OCI-LY7 (cell line): ENCODE results near the gene ZGPAT. TPM values are rescaled to one million over a fixed set of nuclear protein-coding genes. Genes with fewer than 3 reads are reported as not detected.

Experiments
- BruUV-seq: library from RNA; stranded (reverse); fragments of 400-500 nt; replicated peaks from 2 replicates; lab custom pipeline; 2021; lab: Mats Ljungman, UMichigan
- CTCF ChIA-PET: fragments of 300-600 bp; sonication (Branson Sonifier 250); formaldehyde crosslinking; loops from one replicate; lab custom pipeline; 2022; ENCODE audit warnings: antibody characterized with exemption; ENCODE audit not compliant: unreplicated experiment; lab: Charles Lee
- POLR2A ChIA-PET: fragments of 300-600 bp; sonication (Branson Sonifier 250); formaldehyde crosslinking; loops from one replicate; lab custom pipeline; 2022; ENCODE audit warnings: antibody characterized with exemption; lab: Charles Lee
- DNase-seq: peaks from one replicate; pipeline ENCODE4 v3.0.0-alpha.2; 2015; ENCODE audit warnings: low spot score
- H2AFZ ChIP-seq: fragments of 200-600 bp; sonication (generic), shearing (Covaris generic); 2 replicates; pipeline ENCODE4 v1.6.1; 2014; ENCODE audit warnings: mild to moderate bottlenecking, antibody characterized with exemption, low read length, moderate library complexity
- H3K27ac ChIP-seq: fragments of 200-600 bp; sonication (generic); 2 replicates; pipeline ENCODE4 v1.5.1; 2014; ENCODE audit warnings: mixed run types, low read depth, mild to moderate bottlenecking, moderate library complexity, low read length, inconsistent platforms; ENCODE audit not compliant: poor library complexity, severe bottlenecking
- H3K36me3 ChIP-seq: fragments of 200-600 bp; sonication (generic); 2 replicates; pipeline ENCODE4 v1.6.1; 2014; ENCODE audit warnings: mild to moderate bottlenecking, antibody characterized with exemption, low read length, moderate library complexity, mixed read lengths; ENCODE audit not compliant: insufficient read depth
- H3K4me1 ChIP-seq: fragments of 200-600 bp; sonication (generic); 2 replicates; pipeline ENCODE4 v1.5.1; 2014; ENCODE audit warnings: mild to moderate bottlenecking, low read length; ENCODE audit not compliant: insufficient read depth, poor library complexity, severe bottlenecking
- H3K4me2 ChIP-seq: fragments of 200-600 bp; sonication (generic); 2 replicates; pipeline ENCODE4 v1.6.1; 2014; ENCODE audit warnings: mild to moderate bottlenecking, low read length
- H3K4me3 ChIP-seq: fragments of 200-600 bp; sonication (generic); 2 replicates; pipeline ENCODE4 v1.5.1; 2014; ENCODE audit warnings: mild to moderate bottlenecking, low read depth, low read length; ENCODE audit not compliant: poor library complexity, severe bottlenecking
- H3K79me2 ChIP-seq: fragments of 200-600 bp; sonication (generic); 2 replicates; pipeline ENCODE4 v1.6.1; 2016; ENCODE audit warnings: low read depth, mild to moderate bottlenecking, low read length, moderate library complexity, mixed read lengths; ENCODE audit not compliant: insufficient read depth
- H3K9me2 ChIP-seq: fragments of 200-600 bp; sonication (generic); 2 replicates; pipeline ENCODE4 v1.6.1; 2016; ENCODE audit warnings: mild to moderate bottlenecking, low read length, mixed read lengths; ENCODE audit not compliant: insufficient read depth
- H3K9me3 ChIP-seq: fragments of 200-600 bp; sonication (generic); 2 replicates; pipeline ENCODE4 v1.6.1; 2014; ENCODE audit warnings: mild to moderate bottlenecking, mixed run types, low read length, mixed read lengths
- H4K20me1 ChIP-seq: fragments of 200-600 bp; sonication (generic); 2 replicates; pipeline ENCODE4 v1.6.1; 2014; ENCODE audit warnings: mild to moderate bottlenecking, antibody characterized with exemption, low read length, moderate library complexity, mixed read lengths; ENCODE audit not compliant: insufficient read depth
- EZH2phosphoT487 ChIP-seq: fragments of 200-600 bp; sonication (generic); IDR thresholded peaks from 2 replicates; pipeline ENCODE4 v1.6.1; 2018; ENCODE audit warnings: low read depth, borderline replicate concordance, mild to moderate bottlenecking, mixed run types, antibody characterized with exemption, low read length, moderate library complexity, mixed read lengths
- intact Hi-C: fragments of 100-400 bp; cut with micrococcal nuclease; formaldehyde crosslinking; loops from one replicate; pipeline ENCODE4 v1.10.0; 2022; ENCODE audit not compliant: unreplicated experiment
- total RNA-seq, 2 experiments: library from RNA; depleted of rRNA in 1 of 2; stranded (reverse); fragments of >200 nt in 1 of 2; shearing (Covaris generic) in 1 of 2; gene quantifications; 2 replicates each; pipeline ENCODE4 v1.2.3, GENCODE V29; 2014 to 2022
- TF ChIP-seq, protein P1 (sequence below): fragments of 200-600 bp; sonication (generic); conservative IDR thresholded peaks from 2 replicates; pipeline ENCODE4 v1.5.1; 2014; ENCODE audit warnings: mild to moderate bottlenecking, antibody characterized with exemption, low read length, moderate library complexity, mixed read lengths

Gene ZGPAT
- total RNA-seq, 2 experiments from 2014 or later, result 43.9 to 55.4 TPM

GRCh38 chr20:63741676-63742380 is 34.0 kb downstream of the ZGPAT start:
- Histone ChIP-seq H3K4me3 (no peak overlapping the region), H3K9me3 (no peaks in the 10 kb centered on the region), H3K9me2 (no peaks in the 10 kb centered on the region), H3K4me2 (no peak overlapping the region), H4K20me1 (no peaks in the 10 kb centered on the region), H2AFZ (no peak overlapping the region), H3K36me3 (peaks cover 41% of the 10 kb centered on the region), H3K4me1 (peaks cover 39% of the 10 kb centered on the region), H3K27ac (no peak overlapping the region), H3K79me2 (no peaks in the 10 kb centered on the region)
- no peak for TF ChIP-seq EZH2phosphoT487
- TF ChIP-seq, protein P1, sequence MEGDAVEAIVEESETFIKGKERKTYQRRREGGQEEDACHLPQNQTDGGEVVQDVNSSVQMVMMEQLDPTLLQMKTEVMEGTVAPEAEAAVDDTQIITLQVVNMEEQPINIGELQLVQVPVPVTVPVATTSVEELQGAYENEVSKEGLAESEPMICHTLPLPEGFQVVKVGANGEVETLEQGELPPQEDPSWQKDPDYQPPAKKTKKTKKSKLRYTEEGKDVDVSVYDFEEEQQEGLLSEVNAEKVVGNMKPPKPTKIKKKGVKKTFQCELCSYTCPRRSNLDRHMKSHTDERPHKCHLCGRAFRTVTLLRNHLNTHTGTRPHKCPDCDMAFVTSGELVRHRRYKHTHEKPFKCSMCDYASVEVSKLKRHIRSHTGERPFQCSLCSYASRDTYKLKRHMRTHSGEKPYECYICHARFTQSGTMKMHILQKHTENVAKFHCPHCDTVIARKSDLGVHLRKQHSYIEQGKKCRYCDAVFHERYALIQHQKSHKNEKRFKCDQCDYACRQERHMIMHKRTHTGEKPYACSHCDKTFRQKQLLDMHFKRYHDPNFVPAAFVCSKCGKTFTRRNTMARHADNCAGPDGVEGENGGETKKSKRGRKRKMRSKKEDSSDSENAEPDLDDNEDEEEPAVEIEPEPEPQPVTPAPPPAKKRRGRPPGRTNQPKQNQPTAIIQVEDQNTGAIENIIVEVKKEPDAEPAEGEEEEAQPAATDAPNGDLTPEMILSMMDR, result no peak
- CTCF ChIA-PET, result interaction anchor here (0.6 to 1.2 kb wide), 2 partner anchors 34 to 1097 kb away, joined by 3 read pairs; partner anchors contain the start of genes ARFRP1 and ZGPAT
- POLR2A ChIA-PET, result no interaction called here
- BruUV-seq, result no TSS peak
- DNase-seq, result no peak
- intact Hi-C loops, result no loop called here

DNA sequence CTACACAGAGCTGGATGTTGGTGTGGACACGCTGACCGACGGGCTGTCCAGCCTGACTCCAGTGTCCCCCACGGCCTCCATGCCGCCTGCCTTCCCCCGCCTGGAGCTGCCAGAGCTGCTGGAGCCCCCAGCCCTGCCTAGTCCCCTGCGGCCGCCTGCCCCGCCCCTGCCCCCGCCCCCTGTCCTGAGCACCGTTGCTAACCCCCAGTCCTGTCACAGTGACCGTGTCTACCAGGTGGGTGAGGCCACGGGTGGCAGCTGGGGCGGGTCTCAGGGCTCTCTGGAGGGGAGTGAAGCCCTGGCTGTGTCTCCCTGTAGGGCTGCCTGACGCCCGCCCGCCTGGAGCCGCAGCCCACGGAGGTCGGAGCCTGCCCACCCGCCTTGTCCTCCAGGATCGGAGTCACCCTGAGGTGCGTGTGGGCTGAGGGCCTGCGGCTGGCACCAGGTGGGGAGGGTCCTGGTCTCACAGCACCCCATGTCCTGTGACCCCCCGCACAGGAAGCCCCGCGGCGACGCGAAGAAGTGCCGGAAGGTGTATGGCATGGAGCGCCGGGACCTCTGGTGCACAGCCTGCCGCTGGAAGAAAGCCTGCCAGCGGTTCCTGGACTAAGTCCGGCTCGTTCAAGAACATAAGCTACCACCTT is 34.7 kb downstream of the ZGPAT start:
- Histone ChIP-seq H3K4me3 (no peak overlapping the region), H3K36me3 (peaks cover 39% of the 10 kb centered on the region), H2AFZ (no peak overlapping the region), H3K27ac (no peak overlapping the region), H3K9me2 (no peaks in the 10 kb centered on the region), H3K4me1 (peaks cover 37% of the 10 kb centered on the region), H4K20me1 (no peaks in the 10 kb centered on the region), H3K9me3 (no peaks in the 10 kb centered on the region), H3K79me2 (no peaks in the 10 kb centered on the region), H3K4me2 (no peak overlapping the region)
- CTCF ChIA-PET, result interaction anchor here (0.6 kb wide), 1 partner anchor 1098 kb away, joined by 3 read pairs; no protein-coding TSS in a partner anchor
- BruUV-seq, result no TSS peak
- intact Hi-C loops, result no loop called here
- TF ChIP-seq, protein P1, result no peak
- no peak for TF ChIP-seq EZH2phosphoT487
- DNase-seq, result no peak
- POLR2A ChIA-PET, result no interaction called here
